Body of pancreas (tissue), 4 donors: Measurements from ENCODE around the gene PALS2.

Experiments used
- CTCF ChIP-seq, 7 experiments: fragments of 450-650 bp in 4 of 7; fragments of 200-600 bp in 3 of 7; sonication (generic) in 3 of 7; IDR thresholded peaks; one replicate each; pipeline ENCODE4 v1.5.1; 2016 to 2019; ENCODE audit warnings: antibody characterized with exemption in 7 of 7
- POLR2A ChIP-seq, 3 donors: fragments of 450-650 bp; IDR thresholded peaks; one replicate each; pipeline ENCODE4 v1.6.1; 2016; ENCODE audit warnings: antibody characterized with exemption in 3 of 3, mild to moderate bottlenecking in 2 of 3

GRCh38 chr7:24555719-24556118 is 17.5 kb upstream of the PALS2 start:
- TF ChIP-seq CTCF (IDR thresholded peaks at IDR 0.05) = no peak
- TF ChIP-seq POLR2A (IDR thresholded peaks at IDR 0.05) = no peak
